ENCODE results near the gene DDX25. TPM values are rescaled to one million over a fixed set of nuclear protein-coding genes. Genes with fewer than 3 reads are reported as not detected.

DDX25 gene
- total and polyA plus RNA-seq, 2 of the 4 experiments (the other 2 are of a cell fraction), result under 0.01 TPM; not detected in 1

- no peak overlapping the region for H3K56ac ChIP-seq (ENCODE audit: extremely low read depth, insufficient read depth, low read length)
- intact Hi-C loops (cut with micrococcal nuclease) (no loop called here), dilution Hi-C loops (cut with HindIII; ENCODE audit: low sequenced_read_pairs, unreplicated experiment) (no loop called here), in situ Hi-C loops (cut with MboI; ENCODE audit: low sequenced_read_pairs) (no loop called here)
- no peak overlapping the region for H4K8ac ChIP-seq (ENCODE audit: low read depth in 2 of 2, low read length in 2 of 2)
- CTCF ChIA-PET, result no interaction called here
- H3K36me3 ChIP-seq (ENCODE audit: control insufficient read depth, insufficient read depth, low read length), result no peaks in the 10 kb centered on the region
- H4K91ac ChIP-seq (ENCODE audit: insufficient read depth, low read depth, low read length), result no peak overlapping the region
- TF ChIP-seq POLR2A (IDR thresholded peaks at IDR 0.05; ENCODE audit: low read depth, low read length) (no peak), SMC3 (IDR thresholded peaks at IDR 0.05; ENCODE audit: low read depth, low read length) (no peak), CHD1 (IDR thresholded peaks at IDR 0.05; ENCODE audit: low read depth, low read length) (no peak), MXI1 (IDR thresholded peaks at IDR 0.05; ENCODE audit: borderline replicate concordance, low read depth, low read length) (no peak)
- H3K27me3 ChIP-seq (ENCODE audit: control insufficient read depth, insufficient read depth, low read length), result peaks cover 25% of the 10 kb centered on the region
- H3K4ac ChIP-seq (ENCODE audit: low read depth, low read length), result no peak overlapping the region
- H3K14ac ChIP-seq (replicated peaks; ENCODE audit: low read depth, low read length), result no peak overlapping the region
- no peak overlapping the region for H4K5ac ChIP-seq (ENCODE audit: low read depth, low read length)
- H3K4me1 ChIP-seq (ENCODE audit: control insufficient read depth, insufficient read depth, low read length), result no peaks in the 10 kb centered on the region; the same call in 1 of the 2 replicates
- H3K9me1 ChIP-seq (ENCODE audit: insufficient read depth, low read length), result no peaks in the 10 kb centered on the region
- POLR2A ChIA-PET (ENCODE audit: unreplicated experiment), result no interaction called here
- no peaks in the 10 kb centered on the region for H3K79me1 ChIP-seq (ENCODE audit: low read depth in 1 of 2, low read length in 2 of 2)
- no peak overlapping the region for H3K9ac ChIP-seq (ENCODE audit: low read depth, low read length)
- no peak overlapping the region for H2AK5ac ChIP-seq (ENCODE audit: low read depth, low read length)
- H2BK20ac ChIP-seq (ENCODE audit: low read depth, low read length), result no peak overlapping the region
- H2AK9ac ChIP-seq (replicated peaks; ENCODE audit: low read depth, low read length, poor library complexity), result no peak overlapping the region
- DNase-seq (no peak), ATAC-seq (ENCODE audit: low read depth) (no peak)
- no peak overlapping the region for H2BK120ac ChIP-seq (ENCODE audit: low read depth, low read length)
- H3K9me3 ChIP-seq (ENCODE audit: control insufficient read depth, insufficient read depth, low read length), result no peaks in the 10 kb centered on the region
- no peak overlapping the region for H3K27ac ChIP-seq (ENCODE audit: insufficient read depth, low read length)
- H4K20me1 ChIP-seq (ENCODE audit: insufficient read depth, low read length), result no peaks in the 10 kb centered on the region
- no peak overlapping the region for H2BK15ac ChIP-seq (ENCODE audit: low read depth, low read length)
- H3K4me3 ChIP-seq (ENCODE audit: insufficient read depth, low read depth, low read length), result no peak overlapping the region
- no TSS peak for BruUV-seq (replicated peaks)
- WGBS, 2 experiments (ENCODE audit: extremely low coverage in 2 of 2, insufficient read length in 1 of 2), result 35% methylated on average over 8 of the region's 12 CpGs; no CpG with 5 or more reads in 1 of the 2 experiments
- H3K18ac ChIP-seq (ENCODE audit: low read depth, low read length), result no peak overlapping the region
- no peak overlapping the region for H2BK5ac ChIP-seq (ENCODE audit: low read depth, low read length, poor library complexity, severe bottlenecking)
- H3K23ac ChIP-seq (ENCODE audit: low read depth, low read length), result no peak overlapping the region
- H2AFZ ChIP-seq (replicated peaks; ENCODE audit: low read length, poor library complexity), result no peak overlapping the region
- H3K4me2 ChIP-seq (ENCODE audit: low read depth, low read length), result no peak overlapping the region
Measured at GRCh38 chr11:125935618-125936199, 31.4 kb downstream of the DDX25 start.

All from IMR-90 (cell line).